A673 (cell line): ENCODE data around the gene OBSCN. TPM values are rescaled to one million over a fixed set of nuclear protein-coding genes. Genes with fewer than 3 reads are reported as not detected.

Experiments
- BruUV-seq: library from RNA; stranded (reverse); fragments of 400-500 nt; replicated peaks from 2 replicates; lab custom pipeline; 2021; lab: Mats Ljungman, UMichigan
- CTCF ChIA-PET: fragments of 300-600 bp; sonication (Branson Sonifier 250); formaldehyde crosslinking; loops from one replicate; lab custom pipeline; 2022; ENCODE audit warnings: antibody characterized with exemption; lab: Charles Lee
- POLR2A ChIA-PET: fragments of 300-600 bp; sonication (Branson Sonifier 250); formaldehyde crosslinking; loops from one replicate; lab custom pipeline; 2022; ENCODE audit warnings: antibody characterized with exemption; ENCODE audit not compliant: low non-redundant PET; lab: Charles Lee
- DNase-seq: peaks from one replicate; pipeline ENCODE4 v3.0.0-alpha.2; 2015; ENCODE audit warnings: low spot score
- H3K27ac ChIP-seq: fragments of 200-600 bp; sonication (generic); 2 replicates; pipeline ENCODE4 v1.5.1; 2016; ENCODE audit warnings: mixed run types, low read depth, mild to moderate bottlenecking, mixed read lengths, antibody characterized with exemption, low read length; ENCODE audit not compliant: poor library complexity, severe bottlenecking
- H3K27me3 ChIP-seq: fragments of 200-600 bp; sonication (generic); replicated peaks from 2 replicates; pipeline ENCODE4 v1.6.1; 2017; ENCODE audit warnings: mixed run types, low read depth, mild to moderate bottlenecking, mixed read lengths, antibody characterized with exemption, low read length; ENCODE audit not compliant: insufficient read depth, poor library complexity
- H3K36me3 ChIP-seq: fragments of 200-600 bp; sonication (generic); 2 replicates; pipeline ENCODE4 v1.6.1; 2016; ENCODE audit warnings: mixed run types, mild to moderate bottlenecking, mixed read lengths, antibody characterized with exemption, low read length; ENCODE audit not compliant: insufficient read depth, poor library complexity, severe bottlenecking
- H3K4me1 ChIP-seq: fragments of 200-600 bp; sonication (generic); 2 replicates; pipeline ENCODE4 v1.6.1; 2017; ENCODE audit warnings: mixed run types, mild to moderate bottlenecking, mixed read lengths, antibody characterized with exemption, low read length; ENCODE audit not compliant: insufficient read depth, poor library complexity, severe bottlenecking
- H3K4me3 ChIP-seq: fragments of 200-600 bp; sonication (generic); 2 replicates; pipeline ENCODE4 v1.5.1; 2016; ENCODE audit warnings: low read depth, mixed run types, mild to moderate bottlenecking, mixed read lengths, low read length; ENCODE audit not compliant: poor library complexity, severe bottlenecking
- H3K9me3 ChIP-seq: fragments of 200-600 bp; sonication (generic); 2 replicates; pipeline ENCODE4 v1.6.1; 2016; ENCODE audit warnings: mixed run types, low read depth, mild to moderate bottlenecking, mixed read lengths, antibody characterized with exemption, low read length; ENCODE audit not compliant: poor library complexity, severe bottlenecking
- EZH2 ChIP-seq: fragments of 200-600 bp; sonication (generic); IDR thresholded peaks from 2 replicates; pipeline ENCODE4 v1.6.1; 2017; ENCODE audit warnings: borderline replicate concordance, low read depth, mild to moderate bottlenecking, mixed read lengths, antibody characterized with exemption, low read length; ENCODE audit not compliant: poor library complexity, severe bottlenecking
- intact Hi-C: fragments of 100-400 bp; cut with micrococcal nuclease; formaldehyde crosslinking; loops from one replicate; pipeline ENCODE4 v1.10.0; 2022; ENCODE audit not compliant: unreplicated experiment
- total RNA-seq: library from RNA; stranded (reverse); gene quantifications from 2 replicates; pipeline ENCODE4 v1.2.3, GENCODE V29; 2021
- TF ChIP-seq, protein P1 (sequence below): fragments of 300-800, 200-600 bp; sonication (generic); conservative IDR thresholded peaks from 2 replicates; pipeline ENCODE4 v1.5.1; 2017; ENCODE audit warnings: low read depth, mild to moderate bottlenecking, antibody characterized with exemption, low read length, moderate library complexity, mixed read lengths

The OBSCN gene
- total RNA-seq, 1 experiment from 2014 or later = 37.7 TPM

DNA sequence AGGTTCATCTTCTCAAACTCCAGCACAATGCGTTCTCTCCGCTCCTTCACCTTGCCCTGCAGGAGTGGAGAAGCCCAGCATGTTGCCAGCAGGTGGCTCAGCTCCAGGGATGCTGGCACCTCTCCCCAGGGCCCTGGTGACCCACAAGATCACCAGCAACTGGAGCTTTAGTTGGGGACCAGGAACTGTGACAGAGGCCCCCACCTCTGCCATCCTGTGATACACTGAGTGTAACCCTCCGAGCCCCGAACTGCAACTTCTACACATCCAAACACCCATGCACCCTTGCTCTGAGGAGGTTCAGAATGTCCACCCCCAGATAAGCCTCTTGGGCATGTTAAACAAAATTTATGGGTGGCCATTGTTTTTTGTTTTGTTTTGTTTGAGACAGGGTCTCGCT, 203.3 kb downstream of the OBSCN start:
- H3K27ac ChIP-seq = no peak overlapping the region
- intact Hi-C loops = no loop called here
- no TSS peak for BruUV-seq
- ChIA-PET POLR2A (no interaction called here), CTCF (no interaction called here)
- TF ChIP-seq, protein P1, sequence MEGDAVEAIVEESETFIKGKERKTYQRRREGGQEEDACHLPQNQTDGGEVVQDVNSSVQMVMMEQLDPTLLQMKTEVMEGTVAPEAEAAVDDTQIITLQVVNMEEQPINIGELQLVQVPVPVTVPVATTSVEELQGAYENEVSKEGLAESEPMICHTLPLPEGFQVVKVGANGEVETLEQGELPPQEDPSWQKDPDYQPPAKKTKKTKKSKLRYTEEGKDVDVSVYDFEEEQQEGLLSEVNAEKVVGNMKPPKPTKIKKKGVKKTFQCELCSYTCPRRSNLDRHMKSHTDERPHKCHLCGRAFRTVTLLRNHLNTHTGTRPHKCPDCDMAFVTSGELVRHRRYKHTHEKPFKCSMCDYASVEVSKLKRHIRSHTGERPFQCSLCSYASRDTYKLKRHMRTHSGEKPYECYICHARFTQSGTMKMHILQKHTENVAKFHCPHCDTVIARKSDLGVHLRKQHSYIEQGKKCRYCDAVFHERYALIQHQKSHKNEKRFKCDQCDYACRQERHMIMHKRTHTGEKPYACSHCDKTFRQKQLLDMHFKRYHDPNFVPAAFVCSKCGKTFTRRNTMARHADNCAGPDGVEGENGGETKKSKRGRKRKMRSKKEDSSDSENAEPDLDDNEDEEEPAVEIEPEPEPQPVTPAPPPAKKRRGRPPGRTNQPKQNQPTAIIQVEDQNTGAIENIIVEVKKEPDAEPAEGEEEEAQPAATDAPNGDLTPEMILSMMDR = no peak
- TF ChIP-seq EZH2 = no peak
- no peak overlapping the region for H3K4me3 ChIP-seq
- no peak for DNase-seq
- H3K27me3 ChIP-seq = peaks cover 1% of the 10 kb centered on the region
- no peaks in the 10 kb centered on the region for H3K9me3 ChIP-seq
- H3K4me1 ChIP-seq = peaks cover 4% of the 10 kb centered on the region
- H3K36me3 ChIP-seq = no peaks in the 10 kb centered on the region

DNA sequence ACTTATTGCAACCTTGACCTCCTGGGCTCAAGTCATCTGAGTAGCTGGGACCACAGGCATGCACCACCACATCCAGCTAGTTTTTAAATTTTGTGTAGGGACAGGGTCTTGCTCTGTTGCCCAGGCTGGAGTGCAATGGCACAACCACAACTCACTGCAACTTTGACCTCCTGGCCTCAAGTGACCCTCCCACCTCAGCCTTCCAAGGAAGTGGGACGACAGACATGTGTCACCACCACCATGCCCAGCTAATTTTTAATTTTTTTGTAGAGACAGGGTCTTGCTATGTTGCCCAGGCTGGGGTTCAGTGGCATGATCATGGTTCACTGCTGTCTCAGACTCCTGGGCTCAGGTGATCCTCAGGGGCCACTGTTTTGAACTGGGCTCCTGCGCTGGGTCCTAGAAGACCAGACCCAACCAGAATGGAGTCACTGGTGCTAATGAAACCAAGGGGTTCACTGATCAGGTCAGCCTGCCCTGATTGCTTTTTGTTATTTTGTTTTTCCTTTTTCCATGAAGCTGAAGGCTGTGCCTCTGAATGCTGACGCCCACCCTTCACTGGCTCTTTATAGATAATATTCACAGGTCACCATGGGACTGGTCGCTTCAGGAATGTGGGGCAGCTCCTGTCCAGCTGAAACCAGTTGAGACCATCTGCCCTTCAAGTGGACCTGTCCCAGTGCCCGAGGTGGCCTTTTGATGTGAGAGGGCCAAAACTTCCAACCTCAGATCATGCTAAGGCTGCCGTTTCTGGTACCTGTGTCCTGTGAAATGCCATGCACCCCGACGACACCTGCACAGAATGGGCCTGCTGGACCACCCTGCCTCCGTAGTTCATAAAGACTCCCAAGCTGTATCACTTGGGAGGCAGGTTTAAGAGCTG, 203.9 kb downstream of the OBSCN start:
- H3K27ac ChIP-seq = no peak overlapping the region
- TF ChIP-seq, protein P1 = no peak
- TF ChIP-seq EZH2 = no peak
- DNase-seq = no peak
- no peaks in the 10 kb centered on the region for H3K9me3 ChIP-seq
- no TSS peak for BruUV-seq
- H3K27me3 ChIP-seq = peaks cover 4% of the 10 kb centered on the region
- no peak overlapping the region for H3K4me3 ChIP-seq
- POLR2A ChIA-PET = interaction anchor here (0.6 kb wide), 1 partner anchor 269 kb away, joined by 3 read pairs; no protein-coding TSS in a partner anchor
- no peaks in the 10 kb centered on the region for H3K36me3 ChIP-seq
- intact Hi-C loops = no loop called here
- CTCF ChIA-PET = no interaction called here
- peaks cover 9% of the 10 kb centered on the region for H3K4me1 ChIP-seq

DNA sequence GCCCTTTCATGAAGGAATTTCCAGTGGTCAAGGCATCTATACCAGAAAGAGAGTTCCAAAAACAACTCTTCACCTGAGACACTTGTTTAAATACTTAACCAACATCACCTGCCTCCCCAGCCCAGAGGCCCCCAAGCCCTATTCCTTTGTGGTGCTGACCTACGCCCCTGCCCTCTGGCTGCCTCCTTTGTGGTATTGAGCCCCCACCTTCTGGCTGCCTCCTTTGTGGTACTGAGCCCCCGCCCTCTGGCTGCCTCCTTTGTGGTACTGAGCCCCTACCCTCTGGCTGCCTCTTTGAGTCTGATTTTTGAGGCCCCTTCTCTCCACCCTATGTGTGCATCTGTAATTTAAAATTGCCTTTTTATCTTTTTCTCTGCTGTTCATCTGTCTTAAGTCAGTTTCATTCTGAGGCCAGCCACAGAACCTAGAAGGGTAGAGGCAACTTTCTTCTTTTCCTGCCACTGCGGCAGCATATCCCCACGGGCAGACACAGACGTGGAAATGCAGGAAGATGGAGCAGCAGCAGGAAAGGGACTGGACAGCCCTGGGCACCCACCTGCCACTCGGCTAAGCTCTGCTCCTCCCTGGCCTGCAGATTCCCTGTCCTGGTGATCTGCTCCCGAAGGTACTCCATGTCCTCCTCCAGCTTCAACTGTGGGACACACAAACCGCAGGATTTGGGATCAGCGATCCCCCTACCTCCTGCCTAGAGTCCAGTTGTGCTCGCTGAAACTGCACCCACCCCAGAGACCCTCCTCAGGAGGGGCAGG, 205.6 kb downstream of the OBSCN start:
- ChIA-PET CTCF (no interaction called here), POLR2A (no interaction called here)
- DNase-seq = no peak
- Histone ChIP-seq H3K27me3 (peaks cover 4% of the 10 kb centered on the region), H3K9me3 (no peaks in the 10 kb centered on the region), H3K36me3 (no peaks in the 10 kb centered on the region), H3K4me3 (no peak overlapping the region), H3K27ac (no peak overlapping the region), H3K4me1 (peaks cover 15% of the 10 kb centered on the region)
- intact Hi-C loops = no loop called here
- TSS peak; percentile 13 for BruUV-seq
- TF ChIP-seq, protein P1 = no peak
